Astrocyte (in vitro differentiated cells and primary cell): ENCODE measurements around the gene CIBAR2.

ENCODE experiments used
- EZH2 ChIP-seq: IDR thresholded peaks from 2 replicates; pipeline ENCODE4 v1.6.1; 2012; ENCODE audit warnings: mild to moderate bottlenecking, low read length, inconsistent platforms; ENCODE audit not compliant: insufficient read depth
- TF ChIP-seq, protein P1 (sequence below): IDR thresholded peaks from 2 replicates; pipeline ENCODE4 v1.5.1; 2011; ENCODE audit warnings: low read depth, mild to moderate bottlenecking, inconsistent platforms, low read length, moderate library complexity; ENCODE audit not compliant: insufficient read depth

DNA sequence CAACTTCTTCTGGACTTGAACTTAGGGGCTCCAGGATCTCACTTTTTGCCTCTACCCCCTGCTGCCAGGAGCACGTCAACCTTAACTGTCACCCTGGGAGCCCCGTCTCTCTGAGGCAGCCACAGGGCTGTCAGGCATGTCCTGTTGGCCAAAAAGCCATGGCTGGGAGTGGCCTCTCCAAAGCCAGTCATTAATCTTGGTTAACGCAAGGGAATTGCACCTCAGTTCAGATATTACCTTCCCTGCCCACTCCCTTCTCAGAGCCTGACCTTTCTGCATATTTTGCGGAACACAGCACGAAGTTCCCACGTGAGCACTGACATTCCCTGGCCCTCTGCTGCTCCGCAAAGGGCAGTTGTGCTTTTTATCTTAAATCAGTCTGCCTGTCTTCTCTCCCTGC lies 44.2 kb upstream of the CIBAR2 start:
- TF ChIP-seq, protein P1, sequence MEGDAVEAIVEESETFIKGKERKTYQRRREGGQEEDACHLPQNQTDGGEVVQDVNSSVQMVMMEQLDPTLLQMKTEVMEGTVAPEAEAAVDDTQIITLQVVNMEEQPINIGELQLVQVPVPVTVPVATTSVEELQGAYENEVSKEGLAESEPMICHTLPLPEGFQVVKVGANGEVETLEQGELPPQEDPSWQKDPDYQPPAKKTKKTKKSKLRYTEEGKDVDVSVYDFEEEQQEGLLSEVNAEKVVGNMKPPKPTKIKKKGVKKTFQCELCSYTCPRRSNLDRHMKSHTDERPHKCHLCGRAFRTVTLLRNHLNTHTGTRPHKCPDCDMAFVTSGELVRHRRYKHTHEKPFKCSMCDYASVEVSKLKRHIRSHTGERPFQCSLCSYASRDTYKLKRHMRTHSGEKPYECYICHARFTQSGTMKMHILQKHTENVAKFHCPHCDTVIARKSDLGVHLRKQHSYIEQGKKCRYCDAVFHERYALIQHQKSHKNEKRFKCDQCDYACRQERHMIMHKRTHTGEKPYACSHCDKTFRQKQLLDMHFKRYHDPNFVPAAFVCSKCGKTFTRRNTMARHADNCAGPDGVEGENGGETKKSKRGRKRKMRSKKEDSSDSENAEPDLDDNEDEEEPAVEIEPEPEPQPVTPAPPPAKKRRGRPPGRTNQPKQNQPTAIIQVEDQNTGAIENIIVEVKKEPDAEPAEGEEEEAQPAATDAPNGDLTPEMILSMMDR: no peak
- TF ChIP-seq EZH2: no peak
